Endodermal cell (in vitro differentiated cells): ENCODE results near the gene CDKN1A. TPM values are rescaled to one million over a fixed set of nuclear protein-coding genes. Genes with fewer than 3 reads are reported as not detected.

Experiments
- DNase-seq: peaks from one replicate; pipeline ENCODE4 v3.0.0-alpha.2; 2017
- H3K27ac ChIP-seq: 2 replicates; pipeline ENCODE4 v1.5.1; 2013; ENCODE audit warnings: mild to moderate bottlenecking, low read depth, low read length, moderate library complexity
- H3K27me3 ChIP-seq: 2 replicates; pipeline ENCODE4 v1.6.1; 2013; ENCODE audit warnings: mild to moderate bottlenecking, low read length, moderate library complexity; ENCODE audit not compliant: insufficient read depth, control insufficient read depth, poor library complexity, severe bottlenecking
- H3K36me3 ChIP-seq: 2 replicates; pipeline ENCODE4 v1.7.0; 2013; ENCODE audit warnings: mild to moderate bottlenecking, low read length, moderate library complexity; ENCODE audit not compliant: control insufficient read depth, insufficient read depth
- H3K4me1 ChIP-seq: one replicate; pipeline ENCODE4 v1.7.0; 2013; ENCODE audit warnings: low read length; ENCODE audit not compliant: control insufficient read depth, insufficient read depth
- H3K4me3 ChIP-seq: 2 replicates; pipeline ENCODE4 v1.5.1; 2013; ENCODE audit warnings: mild to moderate bottlenecking, low read length, moderate library complexity
- H3K9ac ChIP-seq: 2 replicates; pipeline ENCODE4 v1.6.1; 2013; ENCODE audit warnings: mild to moderate bottlenecking, low read length, moderate library complexity; ENCODE audit not compliant: poor library complexity, severe bottlenecking; ENCODE audit errors: extremely low read depth
- H3K9me3 ChIP-seq: 2 replicates; pipeline ENCODE4 v1.6.1; 2013; ENCODE audit warnings: mild to moderate bottlenecking, low read length, moderate library complexity; ENCODE audit not compliant: control insufficient read depth
- H3K27ac Mint-ChIP-seq: 2 replicates; pipeline ENCODE4 v1.8.0; 2020; ENCODE audit warnings: mixed read lengths
- H3K27me3 Mint-ChIP-seq: 2 replicates; pipeline ENCODE4 v1.8.0; 2021; ENCODE audit warnings: mild to moderate bottlenecking, mixed read lengths; ENCODE audit not compliant: insufficient read depth
- H3K36me3 Mint-ChIP-seq: 2 replicates; pipeline ENCODE4 v1.8.0; 2020; ENCODE audit warnings: low read depth, mixed read lengths
- H3K4me1 Mint-ChIP-seq: 2 replicates; pipeline ENCODE4 v1.8.0; 2020; ENCODE audit warnings: mixed read lengths
- H3K4me3 Mint-ChIP-seq: 2 replicates; pipeline ENCODE4 v1.8.0; 2020; ENCODE audit warnings: mild to moderate bottlenecking, moderate library complexity, mixed read lengths
- H3K9me3 Mint-ChIP-seq: 2 replicates; pipeline ENCODE4 v1.8.0; 2020; ENCODE audit warnings: mild to moderate bottlenecking, mixed read lengths
- CTCF ChIP-seq: fragments of 200-600 bp; sonication (generic); conservative IDR thresholded peaks from 2 replicates; pipeline ENCODE4 v1.5.0; 2021; ENCODE audit warnings: antibody characterized with exemption, mild to moderate bottlenecking
- WGBS, 2 experiments: methylation state at CpG; one replicate each; pipeline versions ENCODE4 v1.1.5 to v1.1.7; 2013; ENCODE audit warnings: missing lambda C conversion rate in 2 of 2, mixed read lengths in 1 of 2; ENCODE audit not compliant: insufficient coverage in 1 of 2, insufficient read length in 1 of 2; 5-methylcytosine and 5-hydroxymethylcytosine counted together
- total RNA-seq, 2 donors: library from RNA; stranded (reverse); fragmentation: NEBNext Ultra II Directional in 1 of 2; extraction: Animal tissue kit (Norgen Biotek cat#: 25700) in 1 of 2; gene quantifications; 2 replicates in 1 of 2; 3 replicates in 1 of 2; pipeline ENCODE4 v1.2.1, GENCODE V29; 2021

The CDKN1A gene
- total RNA-seq, 2 donors from 2014 or later, result 1.9 to 3.7 TPM

DNA sequence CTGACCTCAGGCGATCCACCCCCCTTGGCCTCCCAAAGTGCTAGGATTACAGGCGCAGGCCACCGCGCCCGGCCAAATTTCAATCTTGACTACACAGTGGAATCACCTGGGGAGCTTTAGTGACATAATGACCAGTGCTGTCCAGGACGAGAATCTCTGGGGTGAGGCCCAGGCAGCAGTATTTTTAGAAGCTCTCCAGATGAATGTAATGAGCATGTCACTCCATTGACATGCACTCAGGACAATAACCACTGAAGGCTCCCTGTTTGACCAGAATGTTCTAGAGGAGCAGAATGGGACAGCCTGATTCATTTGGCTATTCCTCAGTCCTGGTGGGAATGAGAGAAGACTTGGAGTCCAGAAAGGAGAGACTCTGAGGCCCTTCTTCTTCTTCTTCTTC is 45.1 kb upstream of the CDKN1A start:
- H3K4me1 ChIP-seq, result no peaks in the 10 kb centered on the region
- no peak overlapping the region for H3K4me3 ChIP-seq
- Mint-ChIP-seq H3K4me1 (no peaks in the 10 kb centered on the region), H3K27ac (no peak overlapping the region), H3K4me3 (no peak overlapping the region), H3K27me3 (peaks cover 3% of the 10 kb centered on the region), H3K9me3 (no peaks in the 10 kb centered on the region), H3K36me3 (no peaks in the 10 kb centered on the region)
- no peak for DNase-seq
- no peaks in the 10 kb centered on the region for H3K27me3 ChIP-seq
- no peak overlapping the region for H3K27ac ChIP-seq
- H3K9ac ChIP-seq, result no peak overlapping the region
- no peaks in the 10 kb centered on the region for H3K36me3 ChIP-seq
- no peaks in the 10 kb centered on the region for H3K9me3 ChIP-seq
- no peak for TF ChIP-seq CTCF
- 91 to 93% methylated on average over 4 to 6 of the region's 6 CpGs for whole genome bisulfite sequencing, 2 experiments

GRCh38 chr6:36633915-36634314 is 44.6 kb upstream of the CDKN1A start:
- Mint-ChIP-seq H3K27me3 (peaks cover 3% of the 10 kb centered on the region), H3K9me3 (no peaks in the 10 kb centered on the region), H3K4me1 (no peaks in the 10 kb centered on the region), H3K36me3 (no peaks in the 10 kb centered on the region), H3K4me3 (no peak overlapping the region), H3K27ac (no peak overlapping the region)
- Histone ChIP-seq H3K36me3 (no peaks in the 10 kb centered on the region), H3K4me1 (no peaks in the 10 kb centered on the region), H3K27ac (no peak overlapping the region), H3K9ac (no peak overlapping the region), H3K4me3 (no peak overlapping the region), H3K9me3 (no peaks in the 10 kb centered on the region), H3K27me3 (no peaks in the 10 kb centered on the region)
- DNase-seq, result no peak
- TF ChIP-seq CTCF, result no peak
- 80 to 81% methylated on average over 1 to 9 of the region's 9 CpGs for WGBS, 2 experiments

DNA sequence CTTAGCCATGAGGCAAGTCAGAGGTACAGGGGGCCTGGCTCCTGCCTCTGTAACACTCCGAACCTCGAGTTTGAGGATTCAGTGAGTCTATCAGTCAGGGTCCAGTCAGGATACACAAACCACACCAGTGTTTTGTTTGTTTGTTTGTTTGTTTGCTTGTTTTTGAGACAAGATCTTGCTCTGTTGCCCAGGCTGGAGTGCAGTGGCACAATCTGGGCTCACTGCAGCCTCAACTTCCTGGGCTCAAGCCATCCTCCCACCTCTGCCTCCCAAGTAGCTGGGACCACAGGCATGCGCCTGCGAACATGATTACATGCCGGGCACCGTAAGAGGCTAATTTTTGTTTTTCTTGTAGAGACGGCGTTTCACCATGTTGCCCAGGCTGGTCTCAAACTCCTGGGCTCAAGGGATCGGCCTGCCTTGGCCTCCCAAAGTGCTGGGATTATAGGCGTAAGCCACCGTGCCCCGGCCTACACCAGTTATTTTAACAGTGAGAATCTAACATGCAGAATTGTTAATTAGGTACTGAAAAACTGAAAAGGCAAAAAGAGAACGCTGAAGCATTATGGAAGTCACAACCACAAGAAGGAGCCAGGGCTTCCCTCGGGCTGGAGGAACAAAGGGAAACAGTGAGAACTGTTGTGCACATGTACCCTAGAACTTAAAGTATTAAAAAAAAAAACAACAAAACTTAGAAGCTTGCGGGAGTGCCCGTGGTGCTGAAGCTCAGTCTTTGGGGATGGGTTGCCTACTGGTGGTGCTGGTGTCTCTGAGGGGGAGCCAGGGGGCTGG is 44.0 kb upstream of the CDKN1A start:
- DNase-seq, result no peak
- H3K9me3 ChIP-seq, result no peaks in the 10 kb centered on the region
- H3K9ac ChIP-seq, result no peak overlapping the region
- no peak overlapping the region for H3K27ac Mint-ChIP-seq
- WGBS, 2 experiments, result 91 to 94% methylated on average over 13 to 16 of the region's 16 CpGs
- H3K27me3 ChIP-seq, result no peaks in the 10 kb centered on the region
- no peaks in the 10 kb centered on the region for H3K9me3 Mint-ChIP-seq
- peaks cover 3% of the 10 kb centered on the region for H3K27me3 Mint-ChIP-seq
- H3K4me3 Mint-ChIP-seq, result no peak overlapping the region
- no peaks in the 10 kb centered on the region for H3K36me3 Mint-ChIP-seq
- H3K4me1 ChIP-seq, result no peaks in the 10 kb centered on the region
- H3K4me1 Mint-ChIP-seq, result no peaks in the 10 kb centered on the region
- no peak overlapping the region for H3K4me3 ChIP-seq
- no peak for TF ChIP-seq CTCF
- no peaks in the 10 kb centered on the region for H3K36me3 ChIP-seq
- no peak overlapping the region for H3K27ac ChIP-seq
